Keratinocyte (primary cell): ENCODE measurements around the gene BUD23. TPM values are rescaled to one million over a fixed set of nuclear protein-coding genes. Genes with fewer than 3 reads are reported as not detected.

Experiments used
- DNase-seq: peaks from one replicate; pipeline ENCODE4 v3.0.0-alpha.2; 2011; ENCODE audit warnings: low read depth, missing footprints, low spot score
- FAIRE-seq: peaks from 2 replicates; lab custom pipeline; 2011; peaks lifted over from hg19 to GRCh38; lab: Jason Lieb, UNC
- H2AFZ ChIP-seq: 2 replicates; pipeline ENCODE4 v1.6.0; 2012; ENCODE audit warnings: low read length, control low read depth, inconsistent platforms; ENCODE audit not compliant: control insufficient read depth
- H3K27ac ChIP-seq: 2 replicates; pipeline ENCODE4 v1.5.1; 2011; ENCODE audit warnings: low read length; ENCODE audit not compliant: control insufficient read depth, insufficient read depth
- H3K27me3 ChIP-seq: 3 replicates; pipeline ENCODE4 v1.6.0; 2011; ENCODE audit warnings: low read length; ENCODE audit not compliant: control insufficient read depth, insufficient read depth; ENCODE audit errors: extremely low read depth
- H3K36me3 ChIP-seq, 2 experiments: 2 replicates in 1 of 2; 3 replicates in 1 of 2; pipeline ENCODE4 v1.5.1; 2011; ENCODE audit warnings: low read length in 2 of 2, mild to moderate bottlenecking in 1 of 2; ENCODE audit not compliant: control insufficient read depth in 2 of 2, insufficient read depth in 2 of 2; ENCODE audit errors: extremely low read depth in 1 of 2
- H3K4me1 ChIP-seq: 3 replicates; pipeline ENCODE4 v1.5.1; 2011; ENCODE audit warnings: low read length; ENCODE audit not compliant: control insufficient read depth, insufficient read depth; ENCODE audit errors: extremely low read depth
- H3K4me2 ChIP-seq: 3 replicates; pipeline ENCODE4 v1.6.0; 2011; ENCODE audit warnings: low read depth, low read length; ENCODE audit not compliant: control insufficient read depth, insufficient read depth; ENCODE audit errors: extremely low read depth
- H3K4me3 ChIP-seq, 3 experiments: fragments of 200-600 bp in 1 of 3; sonication (generic) in 1 of 3; 2 replicates in 2 of 3; 3 replicates in 1 of 3; pipeline ENCODE4 v1.5.1; 2011 to 2016; ENCODE audit warnings: low read length in 3 of 3, mild to moderate bottlenecking in 3 of 3, control low read depth in 2 of 3, inconsistent platforms in 1 of 3, low read depth in 1 of 3, mixed read lengths in 1 of 3, mixed run types in 1 of 3, moderate library complexity in 1 of 3; ENCODE audit not compliant: control insufficient read depth in 2 of 3, insufficient read depth in 2 of 3; ENCODE audit errors: extremely low read depth in 1 of 3
- H3K79me2 ChIP-seq: 2 replicates; pipeline ENCODE4 v1.6.0; 2012; ENCODE audit warnings: low read length; ENCODE audit not compliant: control insufficient read depth, insufficient read depth
- H3K9ac ChIP-seq: 3 replicates; pipeline ENCODE4 v1.6.0; 2011; ENCODE audit warnings: low read length; ENCODE audit not compliant: control insufficient read depth, insufficient read depth; ENCODE audit errors: extremely low read depth
- H3K9me1 ChIP-seq: 3 replicates; pipeline ENCODE4 v1.6.0; 2011; ENCODE audit warnings: low read length; ENCODE audit not compliant: control insufficient read depth, insufficient read depth; ENCODE audit errors: extremely low read depth
- H3K9me3 ChIP-seq: 2 replicates; pipeline ENCODE4 v1.5.1; 2012; ENCODE audit warnings: low read depth, low read length; ENCODE audit not compliant: control insufficient read depth
- H4K20me1 ChIP-seq: 3 replicates; pipeline ENCODE4 v1.6.0; 2011; ENCODE audit warnings: low read length; ENCODE audit not compliant: control insufficient read depth, insufficient read depth; ENCODE audit errors: extremely low read depth
- CTCF ChIP-seq, 3 experiments: IDR thresholded peaks in 1 of 3; conservative IDR thresholded peaks in 1 of 3; optimal IDR thresholded peaks in 1 of 3; 2 replicates in 2 of 3; 3 replicates in 1 of 3; pipeline versions ENCODE3 to v1.5.1; 2011; ENCODE audit warnings: low read length in 3 of 3, mild to moderate bottlenecking in 3 of 3, moderate library complexity in 2 of 3, control low read depth in 1 of 3, inconsistent platforms in 1 of 3; ENCODE audit not compliant: insufficient read depth in 2 of 3; ENCODE audit errors: extremely low read depth in 1 of 3
- EZH2 ChIP-seq: IDR thresholded peaks from one replicate; pipeline ENCODE4 v1.6.1; 2012; ENCODE audit warnings: inconsistent platforms, mild to moderate bottlenecking, low read length, moderate library complexity
- dilution Hi-C: fragments of 300-500 bp; cut with MboI; formaldehyde crosslinking; loops from one replicate; pipeline ENCODE4 v1.7.0; 2020; ENCODE audit warnings: low sequenced_read_pairs; ENCODE audit not compliant: extremely low pct_ligation_motif_present
- polyA plus RNA-seq, 5 experiments: library from polyadenylated mRNA; depleted of rRNA in 3 of 5; stranded (reverse) in 3 of 5; stranded (forward) in 1 of 5; unstranded in 1 of 5; fragments of >200 nt; gene quantifications; 1 replicate in 1 of 5; 2 replicates in 3 of 5; 3 replicates in 1 of 5; pipeline versions ENCODE4 v1.2.1 to v1.2.3, GENCODE V29; 2011 to 2012; ENCODE audit warnings: missing spikeins in 2 of 5, low read depth in 1 of 5, low replicate concordance in 1 of 5

Gene BUD23
- polyA plus RNA-seq, 1 donor (not counting 4 experiments of a cell fraction or from before 2014, with no cell fraction given), result 72.0 TPM

GRCh38 chr7:73696372-73696771, 13.0 kb downstream of the BUD23 start:
- Histone ChIP-seq H3K4me2 (no peak overlapping the region), H3K27ac (no peak overlapping the region), H3K9ac (no peak overlapping the region), H3K4me3 (no peak overlapping the region), H3K27me3 (no peaks in the 10 kb centered on the region), H2AFZ (no peak overlapping the region), H3K9me1 (no peaks in the 10 kb centered on the region), H4K20me1 (no peaks in the 10 kb centered on the region), H3K79me2 (no peaks in the 10 kb centered on the region), H3K36me3 (peaks cover 42 to 47% of the 10 kb centered on the region in 2 experiments), H3K9me3 (no peaks in the 10 kb centered on the region), H3K4me1 (no peaks in the 10 kb centered on the region)
- no peak for FAIRE-seq
- dilution Hi-C loops, result no loop called here
- DNase-seq, result no peak
- TF ChIP-seq EZH2 (no peak), CTCF (optimal IDR thresholded peaks at IDR 0.05 in 1 of 3, IDR thresholded peaks at IDR 0.05 in 1 of 3, conservative IDR thresholded peaks at IDR 0.05 in 1 of 3; ENCODE audit: extremely low read depth in 1 of 3, insufficient read depth in 2 of 3, low read length in 3 of 3) (no peak)

GRCh38 chr7:73698410-73698809, 15.0 kb downstream of the BUD23 start:
- Histone ChIP-seq H3K9ac (no peak overlapping the region), H3K4me1 (no peaks in the 10 kb centered on the region), H3K79me2 (no peaks in the 10 kb centered on the region), H4K20me1 (peaks cover 4% of the 10 kb centered on the region), H3K27ac (no peak overlapping the region), H3K9me3 (no peaks in the 10 kb centered on the region), H3K4me3 (no peak overlapping the region), H3K4me2 (no peak overlapping the region), H3K9me1 (no peaks in the 10 kb centered on the region), H3K27me3 (no peaks in the 10 kb centered on the region), H3K36me3 (peaks cover 47 to 54% of the 10 kb centered on the region in 2 experiments), H2AFZ (no peak overlapping the region)
- FAIRE-seq (no peak), DNase-seq (no peak)
- dilution Hi-C loops, result no loop called here
- no peak for TF ChIP-seq EZH2
- TF ChIP-seq CTCF (optimal IDR thresholded peaks at IDR 0.05 in 1 of 3, IDR thresholded peaks at IDR 0.05 in 1 of 3, conservative IDR thresholded peaks at IDR 0.05 in 1 of 3; ENCODE audit: extremely low read depth in 1 of 3, insufficient read depth in 2 of 3, low read length in 3 of 3), result no peak
